ENCODE measurements around the gene CCR1.

The CCR1 gene

DNA sequence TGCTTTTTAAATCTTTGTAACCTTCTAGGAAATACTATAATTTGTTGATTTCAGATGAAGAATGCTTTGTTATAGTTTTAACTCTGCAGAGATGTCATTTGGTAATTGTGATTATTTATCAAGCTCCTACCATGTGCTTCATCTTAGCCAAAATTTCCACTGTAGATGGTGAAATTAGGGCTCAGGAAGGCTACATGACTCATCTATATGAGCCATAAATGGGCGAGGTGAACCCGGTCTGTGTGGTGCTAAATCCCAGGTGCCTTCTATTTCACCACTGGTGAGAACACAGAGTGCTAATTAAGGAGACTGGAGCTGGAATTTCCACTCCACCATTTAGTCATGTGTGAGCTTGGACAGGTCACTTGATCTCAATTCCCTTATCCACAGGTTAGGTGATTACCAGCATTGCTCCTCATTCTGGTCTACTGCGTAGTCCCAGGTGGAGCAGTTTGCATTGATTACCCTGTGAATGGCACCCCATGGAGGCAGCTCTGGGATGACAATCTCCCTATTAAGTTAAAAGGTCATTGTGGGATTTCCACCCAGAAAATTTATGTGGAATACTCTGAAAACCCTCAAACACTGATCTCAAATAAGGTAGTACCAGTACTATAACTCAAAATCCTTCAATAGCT, 31.3 kb upstream of the CCR1 start:
- no peak overlapping the region for H3K4me3 ChIP-seq (ENCODE audit: low read depth, low read length)
- no peak overlapping the region for H3K27ac ChIP-seq
- DNase-seq: no peak
- peaks cover 2% of the 10 kb centered on the region for H3K27me3 ChIP-seq (replicated peaks)
- in situ Hi-C loops (cut with HindIII; ENCODE audit: low pct_ligation_motif_present, low sequenced_read_pairs): no loop called here
- H3K36me3 ChIP-seq (replicated peaks): no peaks in the 10 kb centered on the region
- TF ChIP-seq CTCF (IDR thresholded peaks at IDR 0.05; ENCODE audit: low read depth, low read length, missing control alignments): no peak

GRCh38 chr3:46238386-46238785, 30.3 kb upstream of the CCR1 start:
- H3K27me3 ChIP-seq (replicated peaks): peaks cover 2% of the 10 kb centered on the region
- in situ Hi-C loops (cut with HindIII; ENCODE audit: low pct_ligation_motif_present, low sequenced_read_pairs): no loop called here
- no peaks in the 10 kb centered on the region for H3K36me3 ChIP-seq (replicated peaks)
- H3K4me3 ChIP-seq (ENCODE audit: low read depth, low read length): no peak overlapping the region
- no peak overlapping the region for H3K27ac ChIP-seq
- DNase-seq: no peak
- TF ChIP-seq CTCF (IDR thresholded peaks at IDR 0.05; ENCODE audit: low read depth, low read length, missing control alignments): no peak

- DNase-seq: no peak
- in situ Hi-C loops (cut with HindIII; ENCODE audit: low pct_ligation_motif_present, low sequenced_read_pairs): no loop called here
- H3K27me3 ChIP-seq (replicated peaks): peaks cover 2% of the 10 kb centered on the region
- no peak overlapping the region for H3K4me3 ChIP-seq (ENCODE audit: low read depth, low read length)
- no peak overlapping the region for H3K27ac ChIP-seq
- no peaks in the 10 kb centered on the region for H3K36me3 ChIP-seq (replicated peaks)
- no peak for TF ChIP-seq CTCF (IDR thresholded peaks at IDR 0.05; ENCODE audit: low read depth, low read length, missing control alignments)
These were observed 28.4 kb upstream of the CCR1 start for GRCh38 chr3:46236294-46237054.

GRCh38 chr3:46235425-46235824, 27.3 kb upstream of the CCR1 start:
- TF ChIP-seq CTCF (IDR thresholded peaks at IDR 0.05; ENCODE audit: low read depth, low read length, missing control alignments): no peak
- peaks cover 2% of the 10 kb centered on the region for H3K27me3 ChIP-seq (replicated peaks)
- in situ Hi-C loops (cut with HindIII; ENCODE audit: low pct_ligation_motif_present, low sequenced_read_pairs): no loop called here
- no peak for DNase-seq
- H3K36me3 ChIP-seq (replicated peaks): no peaks in the 10 kb centered on the region
- no peak overlapping the region for H3K27ac ChIP-seq
- no peak overlapping the region for H3K4me3 ChIP-seq (ENCODE audit: low read depth, low read length)

- no peak for TF ChIP-seq CTCF (IDR thresholded peaks at IDR 0.05; ENCODE audit: low read depth, low read length, missing control alignments)
- H3K27me3 ChIP-seq (replicated peaks): peaks cover 7% of the 10 kb centered on the region
- H3K36me3 ChIP-seq (replicated peaks): no peaks in the 10 kb centered on the region
- H3K27ac ChIP-seq: no peak overlapping the region
- no peak for DNase-seq
- H3K4me3 ChIP-seq (ENCODE audit: low read depth, low read length): no peak overlapping the region
- in situ Hi-C loops (cut with HindIII; ENCODE audit: low pct_ligation_motif_present, low sequenced_read_pairs): no loop called here
These were observed 25.1 kb upstream of the CCR1 start for GRCh38 chr3:46233194-46233593.
